Measurements from ENCODE around the gene SLC27A4.

SLC27A4 gene

GRCh38 chr9:128339761-128340690 is at the start of gene SLC27A4:
TSS of gene SLC27A4 (plus strand) at chr9:128340527. CDS start at chr9:128343133, 2,606 bp downstream.
- peak; percentile 86 for DNase-seq (ENCODE audit: low spot score)

- DNase-seq (ENCODE audit: low spot score), result no peak
These were observed 48.3 kb upstream of the SLC27A4 start for GRCh38 chr9:128292009-128292408.

GRCh38 chr9:128293091-128293490 is 47.2 kb upstream of the SLC27A4 start:
- DNase-seq (ENCODE audit: low spot score), result no peak

- no peak for DNase-seq (ENCODE audit: low spot score)
These were observed 46.2 kb upstream of the SLC27A4 start for GRCh38 chr9:128294142-128294541.

- DNase-seq (ENCODE audit: low spot score), result no peak
These were observed 43.7 kb upstream of the SLC27A4 start for GRCh38 chr9:128296340-128297220.

GRCh38 chr9:128297221-128297773 is 43.0 kb upstream of the SLC27A4 start:
- no peak for DNase-seq (ENCODE audit: low spot score)

GRCh38 chr9:128298535-128299482 is 41.5 kb upstream of the SLC27A4 start:
- no peak for DNase-seq (ENCODE audit: low spot score)

GRCh38 chr9:128304136-128304970 is 36.0 kb upstream of the SLC27A4 start:
- DNase-seq (ENCODE audit: low spot score), result no peak

GRCh38 chr9:128304971-128305288 is 35.4 kb upstream of the SLC27A4 start:
- no peak for DNase-seq (ENCODE audit: low spot score)

GRCh38 chr9:128309551-128309950 is 30.8 kb upstream of the SLC27A4 start:
- no peak for DNase-seq (ENCODE audit: low spot score)

- DNase-seq (ENCODE audit: low spot score), result no peak
These were observed 29.9 kb upstream of the SLC27A4 start for GRCh38 chr9:128310461-128310860.

GRCh38 chr9:128314697-128315096 is 25.6 kb upstream of the SLC27A4 start:
- no peak for DNase-seq (ENCODE audit: low spot score)

- no peak for DNase-seq (ENCODE audit: low spot score)
These were observed 23.9 kb upstream of the SLC27A4 start for GRCh38 chr9:128316421-128316820.

- DNase-seq (ENCODE audit: low spot score), result no peak
These were observed 22.7 kb upstream of the SLC27A4 start for GRCh38 chr9:128317629-128318028.

- no peak for DNase-seq (ENCODE audit: low spot score)
These were observed 19.0 kb upstream of the SLC27A4 start for GRCh38 chr9:128321343-128321742.

- no peak for DNase-seq (ENCODE audit: low spot score)
These were observed 18.4 kb upstream of the SLC27A4 start for GRCh38 chr9:128321879-128322403.

- DNase-seq (ENCODE audit: low spot score), result peak; percentile 92
These were observed 17.7 kb upstream of the SLC27A4 start, which contains the start of the genes COQ4 and TRUB2 for GRCh38 chr9:128322404-128323211. TSS of gene COQ4 (plus strand) at chr9:128322839. CDS start at chr9:128322859, 20 bp downstream. TSS of gene TRUB2 (minus strand) at chr9:128322447. CDS start at chr9:128322408, 39 bp downstream.

- DNase-seq (ENCODE audit: low spot score), result no peak
These were observed 17.1 kb upstream of the SLC27A4 start for GRCh38 chr9:128323212-128323730.

GRCh38 chr9:128323791-128324190 is 16.5 kb upstream of the SLC27A4 start:
- no peak for DNase-seq (ENCODE audit: low spot score)
